ENCODE measurements around the gene TTC32. TPM values are rescaled to one million over a fixed set of nuclear protein-coding genes. Genes with fewer than 3 reads are reported as not detected.
"Not testable (repeated sequence)": the region's sequence is repeated elsewhere in the genome, so short reads cannot be mapped to it uniquely, and the experiment has no call there.

The TTC32 gene
- total RNA-seq, 3 donors from 2014 or later = 16.7 to 35.1 (median 17.8) TPM

DNA sequence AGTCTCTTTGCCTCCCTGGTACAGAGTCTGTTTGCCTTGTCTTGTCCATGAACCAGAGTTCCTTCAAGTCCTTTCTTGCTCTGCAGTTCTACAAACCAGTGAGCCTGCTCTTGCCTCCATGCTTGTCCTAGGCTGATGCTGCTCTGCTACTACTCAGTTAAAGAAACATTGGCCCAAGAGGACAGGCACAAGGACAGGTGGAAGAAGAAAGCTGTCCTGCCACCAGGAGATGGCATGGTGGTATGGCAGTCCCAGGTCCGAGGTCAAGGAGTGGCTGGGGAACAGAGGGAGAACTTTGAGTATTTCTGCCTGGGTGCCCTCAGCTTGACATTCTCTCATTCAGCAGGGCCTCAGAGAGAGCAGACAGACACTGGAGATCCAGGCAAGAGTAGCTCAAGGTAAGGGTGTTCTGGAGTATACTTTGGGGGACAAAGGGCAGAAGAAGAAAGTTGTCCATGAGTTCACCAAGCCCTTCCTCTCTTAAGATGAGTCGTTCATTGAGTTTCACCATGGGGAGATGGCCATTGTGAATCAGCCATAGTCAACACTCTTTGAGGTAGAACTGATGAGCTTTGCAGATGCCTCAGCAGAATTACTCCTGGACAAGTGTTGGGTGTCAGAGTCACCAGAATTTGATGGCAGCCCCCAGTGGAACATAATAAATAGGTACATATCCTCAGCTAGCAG is 20.4 kb downstream of the TTC32 start:
- DNase-seq (ENCODE audit: low spot score in 2 of 2) = no peak
- H3K4me1 ChIP-seq = no peaks in the 10 kb centered on the region
- TF ChIP-seq POLR2A (IDR thresholded peaks at IDR 0.05) (no peak), POLR2AphosphoS5 (IDR thresholded peaks at IDR 0.05) (no peak)
- TF ChIP-seq, protein P1, sequence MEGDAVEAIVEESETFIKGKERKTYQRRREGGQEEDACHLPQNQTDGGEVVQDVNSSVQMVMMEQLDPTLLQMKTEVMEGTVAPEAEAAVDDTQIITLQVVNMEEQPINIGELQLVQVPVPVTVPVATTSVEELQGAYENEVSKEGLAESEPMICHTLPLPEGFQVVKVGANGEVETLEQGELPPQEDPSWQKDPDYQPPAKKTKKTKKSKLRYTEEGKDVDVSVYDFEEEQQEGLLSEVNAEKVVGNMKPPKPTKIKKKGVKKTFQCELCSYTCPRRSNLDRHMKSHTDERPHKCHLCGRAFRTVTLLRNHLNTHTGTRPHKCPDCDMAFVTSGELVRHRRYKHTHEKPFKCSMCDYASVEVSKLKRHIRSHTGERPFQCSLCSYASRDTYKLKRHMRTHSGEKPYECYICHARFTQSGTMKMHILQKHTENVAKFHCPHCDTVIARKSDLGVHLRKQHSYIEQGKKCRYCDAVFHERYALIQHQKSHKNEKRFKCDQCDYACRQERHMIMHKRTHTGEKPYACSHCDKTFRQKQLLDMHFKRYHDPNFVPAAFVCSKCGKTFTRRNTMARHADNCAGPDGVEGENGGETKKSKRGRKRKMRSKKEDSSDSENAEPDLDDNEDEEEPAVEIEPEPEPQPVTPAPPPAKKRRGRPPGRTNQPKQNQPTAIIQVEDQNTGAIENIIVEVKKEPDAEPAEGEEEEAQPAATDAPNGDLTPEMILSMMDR (IDR thresholded peaks at IDR 0.05) = no peak

DNA sequence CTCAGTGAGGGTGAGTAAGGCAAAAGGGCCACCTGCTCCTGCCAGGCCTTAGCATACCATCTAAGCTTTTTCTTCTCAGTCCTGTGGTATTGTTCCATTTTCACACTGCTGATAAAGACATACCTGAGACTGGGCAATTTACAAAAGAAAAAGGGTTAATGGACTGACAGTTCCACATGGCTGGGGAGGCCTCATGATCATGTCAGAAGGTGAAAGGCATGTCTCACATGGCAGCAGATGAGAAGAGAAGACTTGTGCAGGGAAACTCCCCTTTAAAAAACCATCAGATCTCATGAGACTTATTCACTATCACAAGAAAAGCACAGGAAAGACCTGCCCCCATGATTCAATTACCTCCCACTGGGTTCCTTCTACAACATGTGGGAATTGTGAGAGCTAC is 21.6 kb downstream of the TTC32 start:
- H3K4me1 ChIP-seq; H3K27ac ChIP-seq; DNase-seq (ENCODE audit: low spot score in 2 of 2); H3K4me3 ChIP-seq; H3K9me3 ChIP-seq; H3K27me3 ChIP-seq; H3K36me3 ChIP-seq: not testable (repeated sequence)
- intact Hi-C loops (cut with DNase I; ENCODE audit: low total_unique reads) = loop anchor here (5.0 kb wide), 1 partner anchor 813 kb away; no protein-coding TSS in a partner anchor

More for the DNA sequence above, 20.4 kb downstream of the TTC32 start:
- no peak overlapping the region for H3K27ac ChIP-seq
- intact Hi-C loops (cut with DNase I; ENCODE audit: low total_unique reads) = loop anchor here (5.0 kb wide), 1 partner anchor 814 kb away; no protein-coding TSS in a partner anchor
- H3K9me3 ChIP-seq = no peaks in the 10 kb centered on the region
- no peaks in the 10 kb centered on the region for H3K36me3 ChIP-seq
- H3K4me3 ChIP-seq = no peak overlapping the region
- H3K27me3 ChIP-seq = no peaks in the 10 kb centered on the region

DNA sequence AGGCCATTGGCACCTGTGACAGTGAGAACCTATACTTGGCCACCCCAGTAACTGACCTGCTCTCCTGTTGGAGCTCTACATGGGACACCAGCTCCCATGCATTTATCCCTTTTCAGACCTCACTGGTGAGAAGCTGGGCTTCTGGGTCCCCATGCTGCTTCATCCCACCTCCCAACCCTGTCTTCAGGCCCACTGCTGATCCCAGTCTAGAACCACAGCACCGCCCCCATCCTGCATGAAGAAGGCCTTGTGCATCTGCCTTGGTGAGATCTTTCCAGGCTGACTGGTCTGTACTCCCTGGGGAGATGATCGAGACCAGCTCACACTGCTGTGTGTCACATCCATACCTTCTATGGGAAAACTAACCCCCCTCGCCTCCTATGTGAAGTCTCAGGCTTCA is 22.7 kb downstream of the TTC32 start:
- no peaks in the 10 kb centered on the region for H3K4me1 ChIP-seq
- intact Hi-C loops (cut with DNase I; ENCODE audit: low total_unique reads) = no loop called here
- H3K27ac ChIP-seq = no peak overlapping the region
- TF ChIP-seq, protein P1 (IDR thresholded peaks at IDR 0.05) = no peak
- no peak for TF ChIP-seq POLR2AphosphoS5 (IDR thresholded peaks at IDR 0.05)
- no peak for TF ChIP-seq POLR2A (IDR thresholded peaks at IDR 0.05)
- H3K9me3 ChIP-seq = no peaks in the 10 kb centered on the region
- no peaks in the 10 kb centered on the region for H3K27me3 ChIP-seq
- no peak overlapping the region for H3K4me3 ChIP-seq
- DNase-seq (ENCODE audit: low spot score in 2 of 2) = no peak
- H3K36me3 ChIP-seq = no peaks in the 10 kb centered on the region

DNA sequence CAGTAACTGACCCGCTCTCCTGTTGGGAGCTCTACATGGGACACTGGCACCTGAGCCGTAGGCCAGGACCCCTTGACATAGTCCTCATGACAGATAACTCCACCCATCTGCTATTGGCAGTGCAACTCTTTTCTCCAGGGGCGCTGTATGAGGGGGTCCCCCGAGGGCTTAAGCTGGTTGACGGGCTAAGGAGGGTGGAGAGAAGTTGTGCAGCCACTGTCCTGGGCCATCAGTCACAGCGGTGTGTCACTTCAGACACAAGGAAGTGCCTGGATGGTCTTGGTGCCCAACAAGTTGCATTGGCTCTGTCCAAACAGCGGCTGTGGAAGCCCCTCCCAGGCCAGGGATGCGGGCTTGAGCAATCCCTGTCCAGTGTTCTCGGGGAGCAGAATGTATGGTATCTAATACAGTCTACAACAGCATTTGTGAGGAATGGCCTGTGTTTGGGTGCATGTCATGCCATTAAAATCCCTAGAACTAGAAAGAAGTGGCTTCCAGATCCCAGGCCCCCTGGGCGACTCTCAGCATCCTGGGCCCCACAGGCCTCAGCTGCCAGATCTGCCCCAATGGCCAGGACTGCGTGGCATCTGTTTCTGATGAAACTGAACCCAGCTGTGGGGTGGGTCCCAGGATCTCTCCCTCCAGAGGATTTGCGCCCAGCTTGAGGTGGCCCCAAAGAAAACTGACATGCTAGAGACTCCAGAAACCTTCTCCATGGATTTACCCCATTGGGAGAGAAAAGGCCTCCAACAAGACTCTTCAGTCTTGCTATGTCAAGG is 23.3 kb downstream of the TTC32 start:
- Histone ChIP-seq H3K4me1 (no peaks in the 10 kb centered on the region), H3K9me3 (no peaks in the 10 kb centered on the region), H3K4me3 (no peak overlapping the region), H3K36me3 (no peaks in the 10 kb centered on the region), H3K27me3 (no peaks in the 10 kb centered on the region), H3K27ac (no peak overlapping the region)
- no peak for TF ChIP-seq POLR2A (IDR thresholded peaks at IDR 0.05)
- TF ChIP-seq, protein P1 (IDR thresholded peaks at IDR 0.05) = no peak
- no peak for TF ChIP-seq POLR2AphosphoS5 (IDR thresholded peaks at IDR 0.05)
- no peak for DNase-seq (ENCODE audit: low spot score in 2 of 2)
- intact Hi-C loops (cut with DNase I; ENCODE audit: low total_unique reads) = no loop called here

DNA sequence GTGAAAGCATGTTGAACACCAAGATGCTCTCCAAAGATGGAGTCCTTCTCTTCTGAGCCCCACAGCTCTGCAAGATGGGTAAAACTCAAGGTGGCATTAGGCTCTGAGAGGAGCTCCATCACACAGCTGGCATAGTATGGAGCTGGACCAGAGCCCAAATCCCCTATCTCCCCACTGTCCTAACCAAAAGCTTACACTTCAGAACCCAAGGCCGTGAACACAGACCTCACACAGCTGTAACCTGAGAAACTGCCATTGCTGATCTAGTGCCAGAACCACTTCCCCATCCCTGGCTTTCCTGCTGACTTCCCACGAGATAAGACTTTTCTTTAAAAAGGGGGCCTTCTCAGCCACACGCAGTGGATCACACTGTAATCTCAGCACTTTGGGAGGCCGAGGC is 25.0 kb downstream of the TTC32 start:
- Histone ChIP-seq H3K27ac (no peak overlapping the region), H3K4me1 (no peaks in the 10 kb centered on the region), H3K4me3 (no peak overlapping the region), H3K9me3 (no peaks in the 10 kb centered on the region), H3K36me3 (no peaks in the 10 kb centered on the region), H3K27me3 (no peaks in the 10 kb centered on the region)
- TF ChIP-seq, protein P1 (IDR thresholded peaks at IDR 0.05) = no peak
- TF ChIP-seq POLR2A (IDR thresholded peaks at IDR 0.05) = no peak
- DNase-seq (ENCODE audit: low spot score in 2 of 2) = no peak
- intact Hi-C loops (cut with DNase I; ENCODE audit: low total_unique reads) = no loop called here

All from breast epithelium (tissue), 4 donors.